HG03439 (cell line): ENCODE measurements around the gene UGP2.
"Not testable (repeated sequence)": the region's sequence is repeated elsewhere in the genome, so short reads cannot be mapped to it uniquely, and the experiment has no call there.

ENCODE experiments used
- ATAC-seq: cut with Tn5 transposase; IDR thresholded peaks from one replicate; pipeline ENCODE4 v1.9.1; 2021; ENCODE audit warnings: mild to moderate bottlenecking, moderate library complexity; ENCODE audit not compliant: unreplicated experiment

The UGP2 gene

GRCh38 chr2:63841254-63842022 is at the start of gene UGP2:
UGP2 (plus strand) TSS chr2:63841896; CDS start chr2:63842186, 290 bp downstream.
- peak; percentile 58 for ATAC-seq

GRCh38 chr2:63792530-63792929 is 49.2 kb upstream of the UGP2 start:
- ATAC-seq, result no peak

- no peak for ATAC-seq
Observed at GRCh38 chr2:63796366-63796765, 45.3 kb upstream of the UGP2 start.

GRCh38 chr2:63796796-63797195 is 44.9 kb upstream of the UGP2 start:
- no peak for ATAC-seq

- ATAC-seq, result no peak
Observed at GRCh38 chr2:63801455-63801854, 40.2 kb upstream of the UGP2 start.

GRCh38 chr2:63805412-63805811 is 36.3 kb upstream of the UGP2 start:
- no peak for ATAC-seq

GRCh38 chr2:63808036-63808435 is 33.7 kb upstream of the UGP2 start:
- ATAC-seq, result not testable (repeated sequence)

GRCh38 chr2:63808911-63809310 is 32.8 kb upstream of the UGP2 start:
- ATAC-seq, result not testable (repeated sequence)

- ATAC-seq, result no peak
Observed at GRCh38 chr2:63811063-63811462, 30.6 kb upstream of the UGP2 start.

- ATAC-seq, result not testable (repeated sequence)
Observed at GRCh38 chr2:63811870-63812269, 29.8 kb upstream of the UGP2 start.

- no peak for ATAC-seq
Observed at GRCh38 chr2:63814114-63814513, 27.6 kb upstream of the UGP2 start.

GRCh38 chr2:63817382-63817781 is 24.3 kb upstream of the UGP2 start:
- no peak for ATAC-seq

- no peak for ATAC-seq
Observed at GRCh38 chr2:63818271-63818670, 23.4 kb upstream of the UGP2 start.

GRCh38 chr2:63819256-63819655 is 22.4 kb upstream of the UGP2 start:
- no peak for ATAC-seq

- no peak for ATAC-seq
Observed at GRCh38 chr2:63819765-63820717, 21.7 kb upstream of the UGP2 start.

GRCh38 chr2:63820969-63821368 is 20.7 kb upstream of the UGP2 start:
- ATAC-seq, result no peak

- no peak for ATAC-seq
Observed at GRCh38 chr2:63821396-63821795, 20.3 kb upstream of the UGP2 start.

GRCh38 chr2:63822478-63822877 is 19.2 kb upstream of the UGP2 start:
- ATAC-seq, result no peak

- no peak for ATAC-seq
Observed at GRCh38 chr2:63827749-63828148, 13.9 kb upstream of the UGP2 start.

- no peak for ATAC-seq
Observed at GRCh38 chr2:63831176-63831575, 10.5 kb upstream of the UGP2 start.

GRCh38 chr2:63834401-63834800 is 7.3 kb upstream of the UGP2 start:
- no peak for ATAC-seq
